HG03442 (cell line): ENCODE measurements around the gene AMIGO2.
A peak's percentile ranks its signal among the peaks of the same experiment; 100 is the strongest.
"Not testable (repeated sequence)": the region's sequence is repeated elsewhere in the genome, so short reads cannot be mapped to it uniquely, and the experiment has no call there.

Experiments
- ATAC-seq: cut with Tn5 transposase; IDR thresholded peaks from one replicate; pipeline ENCODE4 v1.9.1; 2021; ENCODE audit warnings: mild to moderate bottlenecking, moderate library complexity; ENCODE audit not compliant: unreplicated experiment

The AMIGO2 gene

GRCh38 chr12:47075192-47076084 lies 4.3 kb downstream of the AMIGO2 start:
- no peak for ATAC-seq

DNA sequence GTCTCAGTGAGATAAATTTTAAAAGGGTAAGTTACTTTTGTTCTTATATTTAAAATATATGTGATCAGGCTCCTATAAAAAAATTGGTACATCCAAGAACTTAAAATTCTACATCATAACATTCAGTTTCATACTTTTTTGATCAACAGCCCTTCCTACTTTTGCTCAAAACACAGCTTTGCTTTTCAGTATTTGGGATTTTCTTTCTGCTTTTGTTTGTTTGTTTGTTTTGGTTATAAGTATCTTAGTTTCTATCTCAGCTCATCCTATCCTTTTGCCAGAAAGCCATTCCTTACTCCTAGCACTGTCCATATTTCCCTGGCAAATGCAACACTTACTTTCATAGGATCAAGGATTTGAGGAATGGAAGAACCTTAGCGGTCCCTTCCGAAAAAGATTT lies 5.0 kb downstream of the AMIGO2 start:
- no peak for ATAC-seq

- no peak for ATAC-seq
Measured at GRCh38 chr12:47073951-47074350, 5.8 kb downstream of the AMIGO2 start.

- ATAC-seq, result no peak
Measured at GRCh38 chr12:47071241-47071852, 8.4 kb downstream of the AMIGO2 start.

DNA sequence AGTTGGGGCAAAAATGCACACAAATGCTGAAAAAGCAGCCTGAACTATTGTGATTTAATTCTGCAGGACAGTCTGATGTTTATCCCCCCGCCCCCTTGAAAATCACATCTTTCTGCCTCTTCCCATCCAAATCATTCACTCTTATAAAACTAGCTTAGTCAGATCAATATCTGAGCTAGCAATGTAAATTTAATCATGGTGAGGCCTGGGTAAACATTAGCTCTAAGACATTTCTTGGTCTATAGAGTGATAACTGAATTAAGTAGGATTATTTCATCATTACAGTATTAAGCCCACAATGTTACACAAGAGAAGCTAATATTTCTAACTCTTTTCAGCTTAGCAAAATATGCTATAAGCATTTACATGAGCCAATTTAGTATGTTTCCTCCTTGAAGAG lies 9.4 kb downstream of the AMIGO2 start:
- ATAC-seq, result no peak

GRCh38 chr12:47068539-47068938 lies 11.2 kb downstream of the AMIGO2 start:
- no peak for ATAC-seq

DNA sequence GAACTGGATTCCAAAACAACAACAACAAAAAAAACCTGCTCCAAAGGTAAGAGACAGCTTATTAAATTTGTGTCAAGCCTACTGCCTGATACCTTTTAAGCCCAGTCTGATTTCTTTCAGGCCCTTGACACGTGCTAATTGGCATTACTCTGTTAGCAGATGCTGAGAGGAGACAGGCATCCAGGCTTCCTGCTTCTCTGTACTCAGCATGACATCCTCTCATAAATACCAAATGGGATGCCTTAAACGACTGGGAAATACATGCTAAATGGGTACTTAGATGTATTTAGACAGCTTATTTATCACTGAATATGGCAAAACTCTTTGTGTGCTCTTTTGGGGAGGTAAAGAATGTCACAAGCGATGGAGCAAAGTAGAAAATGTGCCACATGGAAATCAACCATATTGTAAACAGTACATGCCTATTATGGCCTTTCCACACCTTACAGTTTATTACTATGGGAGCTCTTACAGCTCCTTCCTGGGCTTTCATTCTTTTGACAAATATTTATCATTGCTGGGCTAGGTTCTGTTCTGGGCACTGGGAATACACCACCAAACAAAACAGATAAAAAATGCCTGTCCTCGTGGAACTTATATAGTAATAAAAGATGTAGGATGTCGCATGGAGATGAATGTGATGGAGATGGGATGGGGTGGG lies 11.9 kb downstream of the AMIGO2 start:
- no peak for ATAC-seq

DNA sequence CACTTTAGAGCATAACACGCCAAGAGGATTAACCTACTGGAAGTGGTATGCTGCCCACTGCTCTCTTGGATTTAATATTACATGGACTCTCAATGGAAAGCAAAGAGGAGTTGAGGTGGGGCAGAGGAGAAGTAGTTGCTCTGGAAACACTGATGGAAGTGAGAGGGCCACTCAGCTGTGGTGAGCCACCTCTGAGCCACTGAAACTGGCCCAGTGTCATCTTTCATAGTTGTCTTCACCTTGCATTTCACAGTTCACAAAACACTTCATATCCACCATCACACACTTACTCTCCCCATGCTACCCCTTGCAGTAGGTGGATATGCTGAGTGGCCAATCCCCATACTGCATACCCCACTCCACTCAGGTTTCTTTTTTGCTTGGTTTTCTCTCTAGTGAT lies 12.6 kb downstream of the AMIGO2 start:
- ATAC-seq, result no peak

DNA sequence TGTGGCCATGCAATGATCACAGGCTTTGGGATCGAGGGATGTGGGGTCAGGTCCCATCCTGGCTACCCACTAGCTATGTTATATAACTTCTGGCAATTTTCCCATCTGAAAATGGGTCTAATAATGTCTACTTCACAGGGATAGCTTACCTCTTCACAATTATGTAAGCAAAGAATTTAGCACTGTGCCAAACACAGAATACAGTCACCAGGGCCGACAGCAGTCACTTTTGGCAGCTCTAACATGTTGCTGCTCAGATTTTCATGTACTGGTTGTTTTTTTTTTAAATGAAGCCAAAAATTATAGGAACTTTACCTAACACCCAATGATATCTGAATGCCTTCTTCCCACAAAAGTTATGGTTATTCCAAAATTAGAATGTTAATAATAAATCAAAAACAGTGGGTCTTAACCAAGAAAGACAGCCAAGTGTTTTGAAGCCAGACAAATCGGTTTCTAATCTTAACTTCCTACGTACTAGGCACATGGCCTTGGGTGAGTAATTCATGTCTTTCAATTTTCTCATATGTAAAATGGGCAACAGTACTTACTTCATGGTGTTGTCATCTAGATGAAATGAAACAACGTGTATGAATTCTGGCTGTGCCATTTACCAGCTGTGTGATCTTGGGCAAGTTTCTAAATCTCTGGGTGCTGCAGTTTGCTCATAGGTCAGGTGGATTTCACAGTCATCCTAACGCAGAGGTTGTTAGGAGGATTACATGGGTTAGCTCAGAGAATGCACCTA lies 13.3 kb downstream of the AMIGO2 start:
- peak; percentile 70 for ATAC-seq

DNA sequence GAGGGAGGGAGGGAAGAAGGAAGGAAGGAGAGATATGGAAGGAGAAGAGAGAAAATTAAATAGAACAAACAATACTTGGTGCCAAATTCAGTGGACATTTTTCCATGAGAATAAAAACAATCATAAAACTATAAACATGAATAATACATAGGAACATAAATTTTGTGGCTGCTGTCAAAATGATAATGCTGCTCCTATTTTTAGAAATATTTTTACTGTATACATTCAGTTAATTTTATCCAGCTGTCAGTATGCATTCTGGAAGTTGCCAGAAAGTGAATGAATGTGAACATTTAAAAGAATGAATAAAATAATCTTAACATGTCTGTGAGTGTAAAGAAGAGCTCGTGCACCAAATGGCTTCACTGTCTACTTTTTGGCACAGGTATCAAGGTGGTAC lies 14.2 kb downstream of the AMIGO2 start:
- ATAC-seq, result no peak

- ATAC-seq, result not testable (repeated sequence)
Measured at GRCh38 chr12:47058640-47059039, 21.1 kb downstream of the AMIGO2 start.

DNA sequence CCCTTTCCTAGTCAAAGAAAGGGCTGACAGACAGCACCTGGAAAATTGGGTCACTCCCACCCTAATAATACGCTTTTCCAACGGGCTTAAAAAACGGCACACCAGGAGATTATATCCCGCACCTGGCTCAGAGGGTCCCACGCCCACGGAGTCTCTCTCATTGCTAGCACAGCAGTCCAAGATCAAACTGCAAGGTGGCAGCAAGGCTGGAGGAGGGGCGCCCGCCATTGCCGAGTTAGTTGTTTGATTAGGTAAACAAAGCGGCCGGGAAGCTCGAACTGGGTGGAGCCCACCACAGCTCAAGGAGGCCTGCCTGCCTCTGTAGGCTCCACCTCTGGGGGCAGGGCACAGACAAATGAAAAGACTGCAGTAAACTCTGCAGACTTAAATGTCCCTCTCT lies 22.8 kb downstream of the AMIGO2 start:
- ATAC-seq, result not testable (repeated sequence)

DNA sequence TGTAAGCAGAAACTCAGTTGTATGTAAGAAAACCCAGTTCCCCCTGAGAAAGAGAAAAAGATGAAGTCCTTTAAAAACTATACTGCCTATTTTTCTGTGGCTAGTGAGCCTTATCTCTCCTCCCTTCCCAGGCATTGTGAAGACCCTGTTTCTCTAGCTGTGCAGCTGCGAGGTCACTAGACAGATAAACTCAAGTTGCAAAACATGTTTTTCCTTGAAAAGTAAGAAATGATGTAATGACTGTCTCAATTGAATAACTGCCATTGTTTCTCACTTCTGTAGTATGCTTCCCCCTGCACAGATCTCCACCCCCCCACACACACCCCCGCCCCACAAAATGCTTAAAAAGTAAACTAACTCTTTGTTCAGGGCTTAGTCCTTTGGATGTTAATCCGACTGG lies 23.9 kb downstream of the AMIGO2 start:
- not testable (repeated sequence) for ATAC-seq

DNA sequence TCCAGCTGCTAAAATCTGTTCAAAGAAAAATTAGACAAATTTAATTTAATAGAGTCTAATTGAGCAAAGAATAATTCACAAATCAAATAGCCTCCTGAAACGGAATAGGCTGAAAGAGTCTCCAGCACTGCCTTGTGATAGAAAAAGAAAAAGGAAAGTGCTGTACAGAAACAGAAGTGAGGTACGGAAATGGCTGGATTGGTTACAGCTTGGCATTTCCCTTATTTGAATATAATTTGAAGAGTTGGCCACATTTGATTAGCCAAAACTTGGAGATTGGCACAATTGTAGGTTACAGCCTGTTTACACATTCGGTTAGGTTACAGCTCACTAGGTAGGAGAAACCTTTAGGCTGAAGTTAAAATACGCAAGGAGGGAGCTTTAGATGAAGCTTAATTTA lies 25.1 kb downstream of the AMIGO2 start:
- ATAC-seq, result no peak

GRCh38 chr12:47053961-47054360 lies 25.8 kb downstream of the AMIGO2 start:
- no peak for ATAC-seq

- no peak for ATAC-seq
Measured at GRCh38 chr12:47052274-47052673, 27.5 kb downstream of the AMIGO2 start.

- not testable (repeated sequence) for ATAC-seq
Measured at GRCh38 chr12:47051291-47051690, 28.5 kb downstream of the AMIGO2 start.

- no peak for ATAC-seq
Measured at GRCh38 chr12:47048541-47048940, 31.2 kb downstream of the AMIGO2 start.

GRCh38 chr12:47041327-47041726 lies 38.4 kb downstream of the AMIGO2 start:
- no peak for ATAC-seq

DNA sequence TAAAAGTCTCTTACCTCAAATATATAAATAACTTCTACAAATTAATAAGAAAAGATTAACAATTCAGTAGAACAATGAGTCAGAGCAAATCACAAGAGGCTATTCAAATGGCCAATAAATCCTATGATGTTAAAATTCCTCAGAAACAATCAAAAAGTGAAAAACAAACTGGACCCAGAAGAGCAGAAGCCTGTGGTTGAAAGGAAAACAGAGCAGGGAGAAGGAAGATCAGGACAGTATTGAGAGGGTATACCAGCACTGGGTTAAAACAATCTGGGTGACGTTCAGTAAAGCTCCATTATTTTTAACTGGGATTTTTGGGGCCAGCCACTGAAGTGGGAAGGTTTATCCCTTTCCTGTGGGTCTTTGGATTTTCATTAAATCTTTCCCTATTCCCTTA lies 40.0 kb downstream of the AMIGO2 start:
- no peak for ATAC-seq

DNA sequence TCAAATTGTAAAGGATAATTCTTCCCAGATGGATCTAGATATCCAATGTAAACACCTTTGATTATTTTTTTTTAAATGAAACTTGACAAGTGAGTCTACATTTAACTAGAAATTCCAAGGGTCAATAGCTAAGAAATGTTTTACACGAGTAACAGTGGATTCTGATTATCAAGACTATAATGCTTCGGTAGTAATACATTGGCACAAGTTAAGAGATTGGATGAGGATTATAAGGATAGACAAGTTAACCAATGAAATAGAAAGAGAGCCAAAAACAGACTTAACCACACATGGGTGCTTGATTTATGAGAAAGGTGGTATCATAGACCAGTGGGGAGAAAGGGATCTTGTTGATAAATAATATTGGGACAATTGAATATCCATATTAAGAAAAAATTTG lies 40.7 kb downstream of the AMIGO2 start:
- no peak for ATAC-seq
